ENCODE data around the gene TMEM221.

- TF ChIP-seq CTCF (IDR thresholded peaks at IDR 0.05) (no peak), POLR2A (IDR thresholded peaks at IDR 0.05) (no peak)
These were observed 46.8 kb downstream of the TMEM221 start for GRCh38 chr19:17401628-17402027.
